GM12878 (cell line): Measurements from ENCODE around the gene SLC36A3. TPM values are rescaled to one million over a fixed set of nuclear protein-coding genes. Genes with fewer than 3 reads are reported as not detected.
"Not testable (repeated sequence)": the region's sequence is repeated elsewhere in the genome, so short reads cannot be mapped to it uniquely, and the experiment has no call there.

ENCODE experiments used
- ATAC-seq: fragments of 200-7000 bp; cut with Tn5 transposase; 3 replicates; pipeline ENCODE4 v1.9.1; 2020; ENCODE audit warnings: mild to moderate bottlenecking, moderate library complexity
- BruUV-seq: library from RNA; stranded (reverse); fragments of 400-500 nt; replicated peaks from 2 replicates; lab custom pipeline; 2021; lab: Mats Ljungman, UMichigan
- CTCF ChIA-PET: fragments of 300-600 bp; sonication (Branson Sonifier 250); formaldehyde crosslinking; extraction: SDS; loops from one replicate; lab custom pipeline; 2021; ENCODE audit warnings: inconsistent platforms; lab: Yijun Ruan, JAX
- POLR2A ChIA-PET: fragments of 350-600 bp; formaldehyde crosslinking; extraction: SDS; loops from one replicate; lab custom pipeline; 2021; ENCODE audit warnings: inconsistent platforms; lab: Charles Lee
- RAD21 ChIA-PET: fragments of 300-600 bp; sonication (Branson Sonifier 250); formaldehyde crosslinking; loops from one replicate; lab custom pipeline; 2023; ENCODE audit warnings: antibody characterized with exemption; ENCODE audit not compliant: unreplicated experiment; lab: Charles Lee
- SMC1A ChIA-PET: fragments of 300-600 bp; sonication (Branson Sonifier 250); formaldehyde crosslinking; loops from one replicate; lab custom pipeline; 2023; ENCODE audit not compliant: unreplicated experiment, uncharacterized antibody; lab: Charles Lee
- DNase-seq: peaks from one replicate; pipeline ENCODE4 v3.0.0-alpha.2; 2011; ENCODE audit warnings: low read depth, low spot score
- FAIRE-seq: peaks from 3 replicates; lab custom pipeline; 2011; peaks lifted over from hg19 to GRCh38; lab: Jason Lieb, UNC
- H2AFZ ChIP-seq: 2 replicates; pipeline ENCODE4 v1.6.0; 2011; ENCODE audit warnings: low read depth, low read length, control low read depth; ENCODE audit not compliant: control insufficient read depth
- H3K27ac ChIP-seq: 2 replicates; pipeline ENCODE4 v1.5.1; 2011; ENCODE audit warnings: control low read depth; ENCODE audit not compliant: control insufficient read depth, insufficient read depth
- H3K27me3 ChIP-seq, 2 experiments: replicated peaks in 1 of 2; 2 replicates each; pipeline versions ENCODE4 v1.6.0 to v1.6.1; 2011; ENCODE audit warnings: low read length in 1 of 2; ENCODE audit not compliant: control insufficient read depth in 2 of 2, insufficient read depth in 2 of 2
- H3K36me3 ChIP-seq, 2 experiments: 2 replicates each; pipeline ENCODE4 v1.5.1; 2011; ENCODE audit warnings: low read length in 1 of 2; ENCODE audit not compliant: control insufficient read depth in 2 of 2, insufficient read depth in 2 of 2
- H3K4me1 ChIP-seq: 2 replicates; pipeline ENCODE4 v1.6.1; 2011; ENCODE audit warnings: mild to moderate bottlenecking, low read length, moderate library complexity, mixed read lengths; ENCODE audit not compliant: control insufficient read depth, insufficient read depth
- H3K4me2 ChIP-seq: 2 replicates; pipeline ENCODE4 v1.6.0; 2011; ENCODE audit warnings: control low read depth; ENCODE audit not compliant: control insufficient read depth, insufficient read depth
- H3K4me3 ChIP-seq: fragments of 200-600 bp; sonication (generic); 2 replicates; pipeline ENCODE4 v1.5.1; 2016
- H3K79me2 ChIP-seq: 2 replicates; pipeline ENCODE4 v1.6.0; 2011; ENCODE audit warnings: low read length; ENCODE audit not compliant: control insufficient read depth, insufficient read depth
- H3K9ac ChIP-seq: 2 replicates; pipeline ENCODE4 v1.8.0; 2011; ENCODE audit warnings: low read length, control low read depth, mixed read lengths; ENCODE audit not compliant: control insufficient read depth, insufficient read depth
- H3K9me3 ChIP-seq: replicated peaks from 3 replicates; pipeline ENCODE4 v1.5.1; 2011; ENCODE audit warnings: mild to moderate bottlenecking, low read length; ENCODE audit not compliant: control insufficient read depth, insufficient read depth
- H4K20me1 ChIP-seq: 2 replicates; pipeline ENCODE4 v1.6.0; 2011; ENCODE audit not compliant: control insufficient read depth, insufficient read depth
- BACH1 ChIP-seq: fragments of 450-650 bp; IDR thresholded peaks from 2 replicates; pipeline ENCODE4 v1.6.1; 2017; ENCODE audit warnings: mild to moderate bottlenecking, borderline replicate concordance
- EED ChIP-seq: sonication (generic); IDR thresholded peaks from 2 replicates; pipeline ENCODE4 v1.6.1; 2016; ENCODE audit warnings: antibody characterized with exemption, low read depth
- MTA3 ChIP-seq: IDR thresholded peaks from 2 replicates; pipeline ENCODE4 v1.6.1; 2012; ENCODE audit warnings: low read length, inconsistent platforms, borderline replicate concordance
- NBN ChIP-seq: fragments of 450-650 bp; IDR thresholded peaks from 2 replicates; pipeline ENCODE4 v1.6.1; 2016
- NR2C1 ChIP-seq: fragments of 450-650 bp; IDR thresholded peaks from 2 replicates; pipeline ENCODE4 v1.6.1; 2017; ENCODE audit warnings: antibody characterized with exemption, mild to moderate bottlenecking, moderate library complexity
- RCOR1 ChIP-seq: conservative IDR thresholded peaks from 2 replicates; pipeline ENCODE4 v1.6.1; 2012; ENCODE audit warnings: low read depth, low read length, improper control_type of control experiment
- SIX5 ChIP-seq: IDR thresholded peaks from 2 replicates; pipeline ENCODE4 v1.6.1; 2011; ENCODE audit warnings: mild to moderate bottlenecking, low read depth, low read length, moderate library complexity; ENCODE audit not compliant: severe bottlenecking
- SKIL ChIP-seq: fragments of 450-650 bp; IDR thresholded peaks from 2 replicates; pipeline ENCODE4 v1.6.1; 2017; ENCODE audit warnings: mild to moderate bottlenecking, low read depth, inconsistent platforms; ENCODE audit not compliant: poor library complexity, severe bottlenecking
- SMC3 ChIP-seq: IDR thresholded peaks from 2 replicates; pipeline ENCODE4 v1.6.1; 2011; ENCODE audit warnings: low read length, improper control_type of control experiment, borderline replicate concordance
- SREBF1 ChIP-seq: IDR thresholded peaks from 2 replicates; pipeline ENCODE4 v1.6.1; 2012; ENCODE audit warnings: mild to moderate bottlenecking, low read length
- ZNF207 ChIP-seq: fragments of 450-650 bp; IDR thresholded peaks from 2 replicates; pipeline ENCODE4 v1.6.1; 2014; ENCODE audit warnings: antibody characterized with exemption, mild to moderate bottlenecking, borderline replicate concordance
- WGBS: methylation state at CpG from one replicate; pipeline ENCODE4 v1.1.6; 2016; ENCODE audit warnings: low lambda C conversion rate; ENCODE audit not compliant: insufficient replicate concordance, insufficient coverage; ENCODE audit errors: missing lambda C conversion rate; 5-methylcytosine and 5-hydroxymethylcytosine counted together
- in situ Hi-C: fragments of 300-500 bp; cut with MboI; formaldehyde crosslinking; loops from 9 replicates; pipeline ENCODE4 v1.14.3; 2018; ENCODE audit warnings: mixed read lengths
- intact Hi-C: fragments of 100-400 bp; cut with micrococcal nuclease; formaldehyde crosslinking; loops from one replicate; pipeline ENCODE4 v1.14.2; 2022; ENCODE audit not compliant: unreplicated experiment
- polyA plus RNA-seq, 11 experiments: library from polyadenylated mRNA; depleted of rRNA in 4 of 11; unstranded in 6 of 11; stranded (reverse) in 5 of 11; fragments of >200 nt; fragmentation: Nextera tagmentation in 4 of 11; fragmentation: Illumina TruSeq in 1 of 11; extraction: Ambion mirVana in 4 of 11; extraction: Trizol in 1 of 11; gene quantifications; 1 replicate in 1 of 11; 2 replicates in 10 of 11; pipeline versions ENCODE4 v1.2.1 to v1.2.3, GENCODE V29; 2011 to 2016; ENCODE audit warnings: inconsistent platforms in 2 of 11, missing spikeins in 2 of 11, low read depth in 1 of 11
- total RNA-seq, 4 experiments: library from RNA; depleted of rRNA in 3 of 4; stranded (reverse); fragments of >200 nt in 3 of 4; fragmentation: Illumina TruSeq in 1 of 4; extraction: Trizol in 1 of 4; gene quantifications; 2 replicates each; pipeline versions ENCODE4 v1.2.1 to v1.2.3, GENCODE V29; 2013 to 2021

Gene SLC36A3
- total and polyA plus RNA-seq, 10 of the 15 experiments (the other 5 are each of a cell fraction or from before 2014, with no cell fraction given): 0.03 TPM; not detected in 9

GRCh38 chr5:151235239-151235571 lies 68.4 kb downstream of the SLC36A3 start:
- ChIA-PET POLR2A (interaction anchor here (0.7 to 10.2 kb wide), 7 partner anchors 17 to 142 kb away, joined by 3 to 290 read pairs (median 3); partner anchors contain the start of genes CCDC69 and GM2A), RAD21 (interaction anchor here (0.7 to 3.6 kb wide), 14 partner anchors 11 to 120 kb away, joined by 3 to 42 read pairs (median 9); partner anchors contain the start of genes ANXA6, CCDC69 and GM2A), CTCF (interaction anchor here (0.7 to 9.9 kb wide), 7 partner anchors 17 to 165 kb away, joined by 3 to 293 read pairs (median 7); partner anchors contain the start of genes CCDC69 and GM2A), SMC1A (interaction anchor here (1.1 to 11.1 kb wide), 9 partner anchors 16 to 120 kb away, joined by 3 to 325 read pairs (median 6); partner anchors contain the start of genes CCDC69 and GM2A)
- Histone ChIP-seq H3K4me1 (peaks cover 50% of the 10 kb centered on the region), H3K27ac (peak overlapping the region; percentile 59), H3K4me2 (peak overlapping the region; percentile 87), H3K9ac (peak overlapping the region; percentile 36), H3K4me3 (0 out of 2 replicates have a peak overlapping the region, but pooled peaks have one; percentile 13), H2AFZ (peak overlapping the region; percentile 63)
- DNase-seq, H3K9me3 ChIP-seq, BruUV-seq, intact Hi-C loops, FAIRE-seq, ATAC-seq, H3K79me2 ChIP-seq, in situ Hi-C loops, H3K36me3 ChIP-seq, H4K20me1 ChIP-seq, H3K27me3 ChIP-seq: not testable (repeated sequence)
- 97% methylated on average over 6 of the region's 6 CpGs for WGBS

DNA sequence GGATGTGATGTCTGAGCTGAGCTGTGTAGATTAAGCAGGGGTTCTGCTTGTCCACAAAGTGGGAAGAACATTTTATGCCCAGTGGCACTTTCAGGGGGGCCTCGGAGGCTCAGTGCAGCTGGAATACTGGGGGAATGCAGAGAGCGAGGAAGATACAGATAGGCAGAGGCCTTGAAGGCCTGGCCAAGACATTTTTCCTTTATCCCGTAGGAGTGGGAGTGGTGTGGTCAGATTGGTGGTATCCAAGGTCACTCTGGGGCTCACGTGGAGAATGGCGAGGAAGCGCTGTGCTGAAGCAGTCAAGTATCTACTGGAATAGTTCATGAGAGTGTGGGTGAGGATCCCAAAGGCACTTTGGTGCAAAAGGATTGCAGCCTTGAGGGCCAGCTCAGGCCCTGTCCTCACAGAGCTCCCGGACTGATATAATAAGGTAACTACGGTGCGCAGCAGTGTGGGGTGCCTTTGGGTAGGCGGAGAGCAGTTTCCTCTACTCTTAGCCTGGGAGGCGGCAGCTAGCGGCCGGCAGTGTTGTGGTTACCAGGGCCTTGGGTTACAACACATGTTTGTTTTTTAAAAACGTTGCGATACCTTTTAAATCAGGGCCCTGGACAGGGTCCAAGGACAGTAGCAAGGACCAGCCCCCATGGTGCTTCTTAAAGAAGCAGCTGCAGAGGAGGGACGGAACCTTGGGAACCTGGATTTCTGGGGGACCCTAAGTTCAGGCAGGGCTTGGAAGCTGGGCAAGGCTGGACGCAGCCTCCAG lies 68.9 kb downstream of the SLC36A3 start:
- Histone ChIP-seq H3K9me3 (no peaks in the 10 kb centered on the region; the same call in 2 of the 3 replicates), H3K36me3 (no peaks in the 10 kb centered on the region), H3K9ac (peak overlapping the region; percentile 36), H2AFZ (peak overlapping the region; percentile 63), H3K4me2 (peak overlapping the region; percentile 87), H3K4me3 (peak overlapping the region; percentile 13; the same call in 1 of the 2 replicates), H3K27ac (peak overlapping the region; percentile 59), H3K4me1 (peaks cover 45% of the 10 kb centered on the region), H3K27me3 (no peaks in the 10 kb centered on the region), H4K20me1 (no peaks in the 10 kb centered on the region), H3K79me2 (no peaks in the 10 kb centered on the region; the same call in none of the 2 replicates)
- peak; percentile 85 for ATAC-seq
- POLR2A ChIA-PET: interaction anchor here (1.0 to 10.2 kb wide), 7 partner anchors 16 to 153 kb away, joined by 3 to 290 read pairs (median 3); partner anchors contain the start of genes CCDC69, GM2A and TNIP1
- DNase-seq: no peak
- no TSS peak for BruUV-seq
- FAIRE-seq: no peak
- in situ Hi-C loops: no loop called here
- CTCF ChIA-PET: interaction anchor here (0.7 to 9.9 kb wide), 14 partner anchors 9 to 164 kb away, joined by 3 to 293 read pairs (median 4); partner anchors contain the start of genes CCDC69 and GM2A
- SMC1A ChIA-PET: interaction anchor here (0.9 to 11.1 kb wide), 13 partner anchors 15 to 119 kb away, joined by 3 to 325 read pairs (median 5); partner anchors contain the start of genes CCDC69 and GM2A
- intact Hi-C loops: loop anchor here (1.0 kb wide), 1 partner anchor 10 kb away; the partner anchor contains the start of gene CCDC69
- WGBS: 19% methylated on average over 17 of the region's 17 CpGs
- RAD21 ChIA-PET: interaction anchor here (0.7 to 3.6 kb wide), 17 partner anchors 11 to 677 kb away, joined by 3 to 42 read pairs (median 5); partner anchors contain the start of genes ANXA6, CCDC69 and GM2A
- TF ChIP-seq NBN (peak; percentile 27; the same call in 1 of the 2 replicates), SIX5 (no peak), EED (peak; percentile 18; the same call in 1 of the 2 replicates), RCOR1 (no peak), BACH1 (no peak), SMC3 (peak; percentile 7; the same call in 1 of the 2 replicates), ZNF207 (peak; percentile 47), SREBF1 (no peak), SKIL (peak; percentile 31), NR2C1 (no peak), MTA3 (no peak)
